ENCODE results near the gene SH3BP5.
A peak's percentile ranks its signal among the peaks of the same experiment; 100 is the strongest.

Gene SH3BP5

GRCh38 chr3:15276028-15276724, 56.2 kb downstream of the SH3BP5 start:
- DNase-seq (ENCODE audit: low read depth, low spot score), result no peak

- no peak for DNase-seq (ENCODE audit: low read depth, low spot score)
These were observed 59.2 kb downstream of the SH3BP5 start for GRCh38 chr3:15273227-15273626.

GRCh38 chr3:15272426-15273196, 59.8 kb downstream of the SH3BP5 start:
- DNase-seq (ENCODE audit: low read depth, low spot score), result no peak

- no peak for DNase-seq (ENCODE audit: low read depth, low spot score)
These were observed 60.5 kb downstream of the SH3BP5 start for GRCh38 chr3:15271785-15272381.

- no peak for DNase-seq (ENCODE audit: low read depth, low spot score)
These were observed 61.4 kb downstream of the SH3BP5 start for GRCh38 chr3:15271030-15271429.

- peak; percentile 92 for DNase-seq (ENCODE audit: low read depth, low spot score)
These were observed 63.0 kb downstream of the SH3BP5 start for GRCh38 chr3:15269091-15269989.

GRCh38 chr3:15268033-15268631, 64.3 kb downstream of the SH3BP5 start:
- DNase-seq (ENCODE audit: low read depth, low spot score), result peak; percentile 62

- DNase-seq (ENCODE audit: low read depth, low spot score), result no peak
These were observed 64.9 kb downstream of the SH3BP5 start for GRCh38 chr3:15267502-15267901.

GRCh38 chr3:15266510-15267376, 65.6 kb downstream of the SH3BP5 start:
- no peak for DNase-seq (ENCODE audit: low read depth, low spot score)

GRCh38 chr3:15265655-15266509, 66.5 kb downstream of the SH3BP5 start:
- DNase-seq (ENCODE audit: low read depth, low spot score), result no peak

- DNase-seq (ENCODE audit: low read depth, low spot score), result no peak
These were observed 67.9 kb downstream of the SH3BP5 start for GRCh38 chr3:15264486-15264885.

GRCh38 chr3:15263926-15264325, 68.5 kb downstream of the SH3BP5 start:
- no peak for DNase-seq (ENCODE audit: low read depth, low spot score)

GRCh38 chr3:15263120-15263519, 69.3 kb downstream of the SH3BP5 start:
- DNase-seq (ENCODE audit: low read depth, low spot score), result no peak

GRCh38 chr3:15262021-15262420, 70.4 kb downstream of the SH3BP5 start:
- DNase-seq (ENCODE audit: low read depth, low spot score), result no peak

GRCh38 chr3:15261274-15261673, 71.1 kb downstream of the SH3BP5 start:
- no peak for DNase-seq (ENCODE audit: low read depth, low spot score)

- DNase-seq (ENCODE audit: low read depth, low spot score), result no peak
These were observed 71.9 kb downstream of the SH3BP5 start for GRCh38 chr3:15260531-15260930.

- DNase-seq (ENCODE audit: low read depth, low spot score), result no peak
These were observed 73.7 kb downstream of the SH3BP5 start for GRCh38 chr3:15258720-15259119.

GRCh38 chr3:15256861-15257341, 75.5 kb downstream of the SH3BP5 start:
- no peak for DNase-seq (ENCODE audit: low read depth, low spot score)

- no peak for DNase-seq (ENCODE audit: low read depth, low spot score)
These were observed 77.2 kb downstream of the SH3BP5 start for GRCh38 chr3:15255215-15255614.

All from smooth muscle cell of the brain vasculature (primary cell).